Coronary artery (tissue), 2 donors: ENCODE results near the gene SUSD2.

Source experiments
- DNase-seq: peaks from one replicate; pipeline ENCODE4 v3.0.0-alpha.2; 2017; ENCODE audit warnings: low spot score
- H3K27ac ChIP-seq, 2 donors: fragments of 200-600 bp; sonication (generic); one replicate each; pipeline ENCODE4 v1.5.1; 2016 to 2019
- H3K4me3 ChIP-seq: fragments of 200-600 bp; sonication (generic); 2 replicates; pipeline ENCODE4 v1.5.1; 2016; ENCODE audit warnings: mild to moderate bottlenecking, moderate library complexity
- TF ChIP-seq, protein P1 (sequence below): fragments of 200-600 bp; sonication (generic); IDR thresholded peaks from one replicate; pipeline ENCODE4 v1.5.1; 2019; ENCODE audit warnings: antibody characterized with exemption

The SUSD2 gene

DNA sequence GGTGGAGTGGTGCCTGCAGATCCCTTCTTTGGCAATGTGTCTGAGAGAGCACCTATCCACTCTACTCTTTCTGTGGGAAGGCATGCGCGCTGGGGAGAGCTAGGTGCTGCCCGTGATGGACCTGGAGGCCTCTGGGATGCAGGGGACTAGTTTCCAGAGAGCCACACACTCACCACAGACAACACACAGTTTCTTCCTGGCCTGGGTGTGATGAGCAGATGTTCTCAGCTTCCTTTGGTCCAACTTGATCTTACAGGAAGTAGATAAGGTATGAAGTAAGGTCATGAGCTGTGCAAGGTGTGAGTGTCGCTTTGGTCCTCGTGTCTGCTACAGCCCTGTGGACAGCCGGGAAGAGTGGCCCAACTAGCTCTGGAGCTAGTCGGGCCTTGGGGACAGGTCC is 27.3 kb upstream of the SUSD2 start:
- DNase-seq: no peak
- no peak overlapping the region for H3K4me3 ChIP-seq
- TF ChIP-seq, protein P1, sequence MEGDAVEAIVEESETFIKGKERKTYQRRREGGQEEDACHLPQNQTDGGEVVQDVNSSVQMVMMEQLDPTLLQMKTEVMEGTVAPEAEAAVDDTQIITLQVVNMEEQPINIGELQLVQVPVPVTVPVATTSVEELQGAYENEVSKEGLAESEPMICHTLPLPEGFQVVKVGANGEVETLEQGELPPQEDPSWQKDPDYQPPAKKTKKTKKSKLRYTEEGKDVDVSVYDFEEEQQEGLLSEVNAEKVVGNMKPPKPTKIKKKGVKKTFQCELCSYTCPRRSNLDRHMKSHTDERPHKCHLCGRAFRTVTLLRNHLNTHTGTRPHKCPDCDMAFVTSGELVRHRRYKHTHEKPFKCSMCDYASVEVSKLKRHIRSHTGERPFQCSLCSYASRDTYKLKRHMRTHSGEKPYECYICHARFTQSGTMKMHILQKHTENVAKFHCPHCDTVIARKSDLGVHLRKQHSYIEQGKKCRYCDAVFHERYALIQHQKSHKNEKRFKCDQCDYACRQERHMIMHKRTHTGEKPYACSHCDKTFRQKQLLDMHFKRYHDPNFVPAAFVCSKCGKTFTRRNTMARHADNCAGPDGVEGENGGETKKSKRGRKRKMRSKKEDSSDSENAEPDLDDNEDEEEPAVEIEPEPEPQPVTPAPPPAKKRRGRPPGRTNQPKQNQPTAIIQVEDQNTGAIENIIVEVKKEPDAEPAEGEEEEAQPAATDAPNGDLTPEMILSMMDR: no peak
- no peak overlapping the region for H3K27ac ChIP-seq

DNA sequence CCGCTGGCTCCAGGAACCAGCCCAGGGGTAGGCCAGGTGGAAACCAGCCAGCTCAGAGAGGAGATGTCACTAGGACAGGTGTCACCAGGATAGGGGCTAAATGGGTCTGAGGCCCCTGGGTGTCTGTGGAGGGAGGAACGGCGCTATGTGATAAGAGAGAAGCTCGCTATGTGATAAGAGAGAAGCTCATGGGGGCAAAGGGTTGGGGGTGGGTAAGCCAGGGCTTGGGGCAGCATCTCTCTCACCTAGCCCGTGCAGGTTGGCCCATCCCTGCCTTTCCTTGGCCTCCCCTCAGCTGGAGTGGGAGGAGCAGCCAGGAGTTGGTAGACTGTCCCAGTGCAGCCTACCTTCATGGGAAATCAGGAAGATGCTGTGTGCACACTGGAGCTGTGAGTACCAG is 26.5 kb upstream of the SUSD2 start:
- H3K4me3 ChIP-seq: peak overlapping the region; percentile 88
- H3K27ac ChIP-seq: peak overlapping the region in 1 of 2 donors; percentile 93
- DNase-seq: no peak
- TF ChIP-seq, protein P1: no peak

DNA sequence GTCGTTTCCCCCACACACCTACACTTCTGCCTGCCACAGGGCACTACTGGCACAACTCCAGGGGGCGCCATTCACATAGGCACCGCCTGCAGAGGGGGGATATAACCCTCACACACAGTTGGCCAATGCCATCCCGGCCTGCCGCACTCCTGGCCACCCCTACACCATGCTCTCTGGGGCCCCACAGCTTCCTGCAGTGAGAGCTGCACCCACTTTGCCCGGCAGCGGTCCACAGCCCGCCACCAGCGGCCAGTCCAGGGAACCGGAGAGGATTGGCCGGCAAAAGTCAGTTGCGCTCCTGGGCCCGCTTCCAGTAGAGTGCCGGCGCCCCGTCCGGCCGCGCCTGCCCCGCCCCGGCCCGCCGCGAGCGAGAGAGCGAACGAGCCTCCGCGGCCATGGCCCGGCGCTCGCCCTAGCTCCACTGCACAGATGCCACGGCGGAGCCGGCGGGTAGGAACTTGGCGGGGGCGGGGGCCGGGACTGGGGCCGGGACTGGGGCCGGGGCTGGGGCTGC is 25.6 kb upstream of the SUSD2 start:
- peak; percentile 87 for DNase-seq
- Histone ChIP-seq H3K4me3 (peak overlapping the region; percentile 88), H3K27ac (peak overlapping the region; percentile 74 to 93)
- TF ChIP-seq, protein P1: peak; percentile 41

DNA sequence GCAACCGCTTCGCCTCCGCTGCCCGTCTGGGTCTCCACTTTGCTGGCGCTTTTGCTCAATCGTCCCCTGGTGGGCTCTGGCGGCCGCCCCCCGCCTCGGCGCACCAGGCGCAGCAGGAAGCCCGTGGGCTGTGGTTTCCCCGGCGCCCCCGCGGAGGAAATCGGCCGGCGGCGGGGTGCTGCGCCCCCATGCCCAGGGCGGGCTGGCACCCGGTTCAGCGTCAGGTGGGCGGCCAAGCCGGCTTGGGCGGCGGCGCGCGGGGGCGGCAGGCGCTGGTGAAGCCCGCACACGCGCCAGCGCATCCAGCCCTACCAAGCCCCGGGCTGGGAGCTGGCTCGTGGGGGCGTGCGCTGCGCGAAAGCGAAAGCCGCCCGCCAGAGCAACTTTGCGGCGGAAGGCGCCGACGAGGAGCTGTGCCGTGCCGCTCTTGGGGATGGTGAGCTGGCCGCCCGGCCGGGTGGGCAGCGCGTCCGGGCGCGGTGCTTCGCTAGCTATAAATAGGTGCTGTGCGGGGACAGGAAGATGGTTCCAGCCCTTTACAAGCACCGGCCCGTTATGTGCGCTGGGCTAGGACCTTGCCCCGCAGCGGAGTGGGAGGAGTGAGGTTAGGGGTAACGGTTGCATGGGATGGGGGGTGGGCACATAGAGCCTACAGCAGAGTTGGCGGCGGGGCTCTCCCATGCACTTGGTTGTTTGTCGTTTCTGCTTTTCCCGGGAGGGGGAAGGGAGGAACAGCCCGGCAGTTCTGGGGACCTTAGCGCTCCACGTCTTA is 25.0 kb upstream of the SUSD2 start:
- Histone ChIP-seq H3K4me3 (peak overlapping the region; percentile 88), H3K27ac (peak overlapping the region; percentile 74 to 93)
- TF ChIP-seq, protein P1: no peak
- DNase-seq: no peak

DNA sequence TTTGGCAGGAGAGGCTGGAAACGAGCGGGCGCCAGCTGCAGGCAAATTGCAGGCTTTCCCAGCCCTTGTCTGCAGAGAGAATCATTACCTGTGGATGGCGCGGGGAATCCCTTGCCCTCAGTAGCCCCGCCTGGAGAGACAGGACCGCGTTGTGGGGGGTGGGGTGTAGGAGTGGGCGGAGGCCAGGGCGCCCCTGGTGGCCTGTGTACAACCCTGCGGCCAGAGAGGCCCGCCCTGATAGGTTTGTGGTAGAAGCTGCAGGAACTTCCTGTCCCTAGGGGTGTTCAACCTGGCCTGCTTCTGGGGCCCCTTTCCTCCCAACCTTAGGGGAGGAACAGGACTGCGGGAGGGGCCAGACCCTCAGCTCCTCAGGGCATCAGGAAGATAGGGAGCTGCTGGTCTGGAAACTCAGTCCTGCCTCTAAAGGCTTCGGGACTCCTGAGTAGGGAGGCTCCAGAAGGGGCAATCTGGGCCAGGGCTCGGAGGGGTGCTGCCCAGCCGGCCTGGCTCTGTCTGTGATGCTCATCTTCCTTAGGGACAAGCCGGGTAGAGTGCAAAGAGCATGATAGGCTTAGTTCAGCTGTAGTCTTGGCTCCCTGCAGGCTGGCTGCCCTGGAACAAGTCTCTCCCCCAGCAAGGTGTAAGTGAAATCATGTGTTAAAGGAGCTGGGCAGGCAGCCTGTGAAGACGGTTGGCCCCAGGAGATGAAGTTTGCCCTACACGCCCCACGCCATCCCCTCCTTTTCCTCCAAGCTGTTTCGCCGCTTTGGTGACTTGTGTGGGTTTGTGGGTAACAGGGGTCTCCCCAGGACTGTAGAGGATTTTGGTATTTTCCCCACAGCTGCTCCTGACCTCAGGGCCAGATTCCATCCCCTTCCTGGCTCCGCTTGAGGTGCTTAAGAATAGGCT is 24.1 kb upstream of the SUSD2 start:
- peak overlapping the region; percentile 88 for H3K4me3 ChIP-seq
- H3K27ac ChIP-seq: peak overlapping the region; percentile 74 to 93
- peak; percentile 91 for DNase-seq
- TF ChIP-seq, protein P1: peak; percentile 81

DNA sequence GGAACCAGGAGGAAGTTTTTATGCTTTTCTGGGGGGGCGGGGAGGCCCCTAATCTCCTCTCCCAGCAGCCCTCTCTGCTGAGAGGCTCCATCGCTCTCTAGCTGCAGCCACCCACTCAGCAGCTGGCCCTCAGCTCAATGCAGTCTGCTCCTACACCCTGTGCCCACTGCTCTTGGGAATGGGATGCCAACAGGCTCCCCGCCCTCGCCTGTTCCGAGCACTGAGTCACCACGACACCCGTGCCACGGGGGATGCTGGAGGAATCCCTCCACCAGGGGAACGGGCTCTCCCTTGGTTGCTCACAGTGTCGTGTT is 23.5 kb upstream of the SUSD2 start:
- Histone ChIP-seq H3K27ac (peak overlapping the region; percentile 74 to 93), H3K4me3 (peak overlapping the region; percentile 88)
- TF ChIP-seq, protein P1: no peak
- peak; percentile 90 for DNase-seq
